NCI-H2196 treated with DMSO at 0.1 percent for 48 hours (cell line): ENCODE data around the gene MSRB3.
"Not testable (repeated sequence)": the region's sequence is repeated elsewhere in the genome, so short reads cannot be mapped to it uniquely, and the experiment has no call there.

ENCODE experiments used
- DNase-seq: peaks from one replicate; lab custom pipeline; 2025; ENCODE audit not compliant: unreplicated experiment; lab: John Stamatoyannopoulos, UW

Gene MSRB3

DNA sequence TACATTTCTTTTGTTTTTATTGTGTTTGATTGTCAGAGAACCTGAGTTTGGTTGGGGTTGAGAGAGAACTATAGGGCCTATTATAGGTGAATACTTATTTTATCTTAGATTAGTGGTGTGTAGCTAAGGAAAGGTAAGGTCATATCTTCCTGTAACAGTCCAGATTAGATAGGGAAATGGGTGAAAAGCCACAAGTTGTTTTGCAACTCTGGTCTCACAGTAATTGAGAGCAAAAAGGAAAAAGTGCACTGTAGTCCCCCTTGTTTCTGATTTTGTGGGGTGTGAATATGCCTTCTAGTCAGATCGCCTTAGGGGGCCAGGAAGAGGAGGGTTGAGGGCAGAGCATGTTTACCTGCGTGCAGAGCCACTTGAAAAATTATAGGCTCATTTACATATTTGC, 8.9 kb downstream of the MSRB3 start:
- no peak for DNase-seq

DNA sequence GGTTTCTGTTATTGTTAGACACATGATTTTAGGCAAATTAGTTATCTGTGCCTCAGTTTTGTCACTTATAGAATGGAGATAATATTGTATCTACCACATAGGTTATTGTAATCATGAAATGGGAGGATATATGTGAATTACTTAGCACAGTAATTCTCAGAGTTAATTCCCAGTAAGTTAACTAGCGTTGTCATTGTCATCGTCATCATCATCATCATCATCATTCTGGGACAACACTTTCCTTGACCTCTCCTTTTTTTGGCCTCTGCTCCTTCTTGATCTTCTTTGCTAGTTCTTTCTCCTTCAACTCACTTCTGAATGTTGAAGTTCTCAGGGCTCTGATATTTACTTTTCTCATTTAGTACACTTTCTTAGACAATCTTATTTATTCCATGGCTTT, 13.8 kb downstream of the MSRB3 start:
- no peak for DNase-seq

DNA sequence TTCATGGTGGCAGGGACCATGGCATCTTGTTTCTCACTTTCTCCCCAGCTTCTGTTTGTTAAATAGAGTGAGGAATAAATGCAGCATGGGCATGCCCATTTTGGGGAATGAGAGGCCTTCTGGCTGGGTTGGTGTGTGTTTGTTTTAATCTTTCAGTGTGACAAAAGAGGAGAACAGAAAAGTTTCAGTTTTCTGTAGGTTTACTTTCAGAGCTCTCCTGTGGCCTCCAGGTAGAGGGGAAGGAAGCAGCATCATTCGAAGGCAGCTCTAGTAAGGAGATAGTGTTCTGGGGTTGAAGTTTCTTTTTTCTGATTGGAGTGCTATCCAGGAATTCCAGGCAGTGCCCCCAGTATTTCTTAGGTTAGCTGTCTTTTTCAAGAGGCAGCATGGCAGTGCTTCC, 15.3 kb downstream of the MSRB3 start:
- no peak for DNase-seq

DNA sequence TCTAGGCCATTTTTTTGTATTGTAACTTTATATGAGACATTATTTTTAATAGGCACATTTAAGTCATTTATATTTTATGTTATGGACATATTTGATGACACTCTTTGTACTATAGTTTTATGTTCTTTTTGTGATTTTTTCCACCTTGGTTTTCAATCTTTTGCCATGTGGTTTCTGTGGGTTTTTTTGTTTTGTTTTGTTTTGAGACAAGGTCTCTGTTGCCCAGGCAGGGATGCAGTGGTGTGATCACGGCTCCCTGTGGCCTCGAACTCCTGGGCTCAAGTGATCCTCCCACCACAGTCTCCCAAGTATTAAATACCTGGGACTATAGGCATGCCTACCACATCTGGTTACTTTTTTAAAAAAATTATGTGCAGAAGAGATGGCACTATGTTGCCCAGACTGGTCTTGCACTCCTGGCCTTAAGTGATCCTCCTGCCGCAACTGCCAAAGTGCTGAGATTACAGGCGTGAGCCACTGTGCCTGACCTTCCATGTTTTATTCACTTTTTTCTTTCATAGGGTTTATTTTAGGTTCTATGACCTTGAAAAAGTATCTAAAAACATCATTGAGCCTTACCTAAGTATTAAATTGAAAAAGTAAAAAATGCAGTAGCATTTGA, 16.3 kb downstream of the MSRB3 start:
- no peak for DNase-seq

DNA sequence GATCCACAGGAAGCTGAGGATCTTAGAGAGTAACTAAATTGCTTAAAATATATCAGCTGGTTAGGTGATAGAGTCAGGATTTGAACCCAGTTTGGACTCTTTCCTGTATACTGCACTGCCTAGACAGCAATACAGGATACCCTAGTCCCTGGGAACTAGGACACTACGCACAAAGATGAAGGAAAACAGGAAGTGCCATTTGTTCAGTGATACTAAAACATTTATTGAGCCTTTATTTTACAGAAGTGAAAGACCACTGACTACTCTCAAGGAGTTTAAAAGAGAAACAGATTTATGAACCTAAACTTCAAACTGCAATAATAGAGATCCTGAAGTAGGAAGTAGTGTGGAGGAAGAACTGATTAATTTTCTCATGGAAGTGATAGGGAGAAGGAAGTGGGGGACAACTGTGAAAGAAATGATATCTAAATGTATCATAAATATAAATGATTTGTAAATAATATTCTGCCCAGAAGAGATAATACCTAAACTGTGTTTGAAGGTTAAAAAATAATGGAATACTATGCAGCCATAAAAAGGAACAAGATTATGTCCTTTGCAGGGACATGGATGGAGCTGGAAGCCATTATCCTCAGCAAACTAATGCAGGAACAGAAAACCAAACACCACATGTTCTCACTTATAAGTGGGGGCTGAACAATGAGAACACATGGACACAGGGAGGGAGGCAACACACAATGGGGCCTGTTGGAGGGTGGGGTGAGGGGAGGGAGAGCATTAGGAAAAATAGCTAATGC, 18.2 kb downstream of the MSRB3 start:
- no peak for DNase-seq

DNA sequence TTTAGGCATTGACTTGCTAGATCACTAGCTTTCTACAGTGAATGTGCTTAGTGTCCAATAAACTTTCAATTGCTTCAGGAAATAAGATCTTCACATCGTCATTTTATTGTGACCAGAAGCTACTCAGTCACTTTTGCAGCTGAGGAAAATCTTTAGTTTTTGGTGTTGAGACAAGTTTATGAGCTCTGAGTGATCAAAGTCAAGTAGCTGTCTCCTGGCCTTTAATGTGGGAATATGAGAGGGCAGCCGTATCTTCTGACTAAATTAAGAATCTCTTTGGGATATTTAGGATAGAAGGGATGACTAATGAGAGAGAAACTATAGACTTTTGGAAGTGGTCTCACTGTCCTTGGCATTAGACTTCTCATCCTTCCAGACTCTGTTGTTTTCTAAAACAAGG, 21.6 kb downstream of the MSRB3 start:
- no peak for DNase-seq

DNA sequence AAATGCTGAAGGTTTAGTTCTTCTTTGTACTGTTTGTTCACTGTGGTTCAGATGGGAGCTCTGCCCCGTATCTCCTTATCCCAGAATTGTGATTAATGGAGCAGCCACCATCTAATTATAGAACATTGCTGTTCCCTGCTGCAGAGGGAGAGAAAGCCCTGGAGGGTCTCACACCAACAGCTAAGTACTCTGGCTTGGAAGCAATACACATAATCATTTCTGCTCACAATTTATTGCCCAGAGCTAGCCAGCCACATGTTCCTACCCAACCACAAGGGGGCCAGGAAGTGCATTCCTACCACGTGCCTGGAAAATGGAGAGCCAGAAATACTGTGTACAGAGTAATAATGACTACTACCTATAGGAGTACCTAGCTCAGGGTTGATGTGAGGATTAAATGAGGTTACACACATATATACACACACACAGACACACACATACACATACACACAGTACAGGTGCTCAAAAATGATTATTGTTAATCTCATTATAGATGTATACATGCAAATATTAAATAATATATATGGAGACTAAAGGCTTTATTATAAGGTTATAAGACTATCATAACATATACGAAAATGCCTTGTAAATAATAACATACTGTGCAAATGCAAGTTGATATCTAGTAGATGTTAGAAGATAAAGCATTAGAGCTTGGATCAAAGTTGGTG, 22.3 kb downstream of the MSRB3 start:
- DNase-seq = no peak

DNA sequence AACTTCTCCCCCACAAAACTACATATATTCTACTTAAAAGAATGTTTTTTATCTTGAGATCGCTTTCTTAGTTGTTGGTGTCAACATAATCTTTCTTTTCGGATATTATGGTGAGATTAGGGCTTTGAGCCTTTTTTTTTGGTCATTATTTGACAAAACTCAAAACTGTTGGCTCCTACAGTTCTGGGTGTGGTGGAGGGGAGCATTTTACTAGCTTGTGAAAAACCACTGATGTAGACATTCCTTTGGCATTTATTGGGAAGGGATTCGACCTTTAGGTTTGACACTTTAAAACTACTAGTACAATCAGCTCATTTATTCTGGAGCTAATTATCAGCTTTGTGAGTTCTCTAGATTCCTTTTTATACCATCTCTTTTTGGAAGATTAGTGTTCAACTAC, 24.4 kb downstream of the MSRB3 start:
- no peak for DNase-seq

DNA sequence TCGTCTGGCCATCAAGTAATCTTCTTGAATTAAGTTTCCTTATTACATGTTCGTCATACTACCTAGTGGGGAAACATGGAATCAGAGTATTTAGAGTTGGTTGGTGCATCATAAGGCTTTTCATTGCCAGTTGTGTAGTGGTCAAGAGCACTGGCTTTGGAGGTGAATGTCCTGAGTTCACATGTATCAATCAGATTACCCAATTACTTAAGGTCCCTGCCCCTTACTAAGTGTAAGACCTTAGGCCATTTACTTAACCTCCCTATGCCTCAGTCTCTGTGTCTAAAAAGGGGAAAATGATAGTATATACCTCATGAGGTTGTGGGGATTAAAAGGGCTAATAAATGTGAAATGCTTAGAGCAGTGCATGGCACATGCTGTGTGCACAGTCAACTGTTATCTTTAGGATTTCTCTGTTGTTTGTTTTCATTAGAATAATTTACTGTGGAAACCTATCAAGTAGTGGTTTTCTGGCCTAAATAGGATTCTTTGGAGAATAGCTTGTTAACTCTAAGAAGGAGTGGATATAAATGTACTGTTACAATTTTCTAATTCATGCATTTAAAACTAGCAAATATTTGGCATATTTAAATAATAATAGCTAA, 27.0 kb downstream of the MSRB3 start:
- DNase-seq = no peak

DNA sequence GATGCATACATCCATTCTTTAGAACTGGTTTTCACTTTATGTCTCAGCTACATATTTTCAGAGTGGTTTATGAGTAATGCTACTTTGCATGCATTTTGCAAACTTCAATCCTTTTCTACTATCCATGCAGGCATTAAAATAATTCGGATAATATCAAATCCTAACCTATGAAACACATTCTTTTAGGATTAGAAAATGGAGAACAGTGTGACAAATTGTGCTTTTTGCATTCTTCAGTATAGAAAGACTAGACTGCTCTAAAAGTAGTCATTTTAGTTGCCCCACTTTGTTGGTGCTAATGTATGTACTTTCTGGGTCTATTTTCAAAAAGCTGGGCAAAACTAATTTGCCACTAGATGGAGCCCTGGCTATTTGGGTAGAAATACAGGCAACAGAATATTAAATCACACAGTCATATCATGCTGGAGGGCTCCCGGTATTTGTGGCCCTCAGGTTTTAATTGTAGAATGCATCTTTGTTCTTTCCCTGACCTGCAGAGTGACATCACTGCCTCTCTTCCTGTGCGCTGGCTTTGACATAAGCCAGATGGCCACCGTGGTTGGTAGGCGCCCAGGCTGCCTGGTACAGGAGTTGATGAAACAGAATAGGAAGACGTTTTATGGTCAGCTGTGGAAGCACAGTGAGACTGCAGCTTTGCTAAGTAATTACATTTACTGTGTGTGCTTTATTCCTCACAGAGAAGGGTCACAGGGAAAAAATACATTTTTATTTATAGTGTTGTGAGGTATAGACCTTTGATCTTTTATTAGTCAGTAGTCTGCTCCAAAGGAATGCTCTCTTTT, 28.1 kb downstream of the MSRB3 start:
- no peak for DNase-seq

DNA sequence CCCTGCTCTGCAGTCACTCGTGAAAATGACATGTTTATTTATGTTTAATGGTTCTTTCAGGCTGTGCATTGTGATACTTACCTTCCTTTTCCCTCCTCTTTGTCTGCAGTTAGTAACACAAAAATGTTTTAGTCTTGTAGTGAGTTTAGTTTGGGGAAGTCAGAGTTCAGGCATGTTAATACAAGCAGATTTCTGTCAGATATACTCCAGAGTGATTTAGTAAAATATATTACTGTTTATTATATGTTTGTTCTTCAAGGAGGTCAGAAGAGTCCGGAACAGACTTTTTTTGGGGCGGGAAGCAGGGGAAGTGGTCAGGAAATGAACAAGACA, 28.7 kb downstream of the MSRB3 start:
- no peak for DNase-seq

DNA sequence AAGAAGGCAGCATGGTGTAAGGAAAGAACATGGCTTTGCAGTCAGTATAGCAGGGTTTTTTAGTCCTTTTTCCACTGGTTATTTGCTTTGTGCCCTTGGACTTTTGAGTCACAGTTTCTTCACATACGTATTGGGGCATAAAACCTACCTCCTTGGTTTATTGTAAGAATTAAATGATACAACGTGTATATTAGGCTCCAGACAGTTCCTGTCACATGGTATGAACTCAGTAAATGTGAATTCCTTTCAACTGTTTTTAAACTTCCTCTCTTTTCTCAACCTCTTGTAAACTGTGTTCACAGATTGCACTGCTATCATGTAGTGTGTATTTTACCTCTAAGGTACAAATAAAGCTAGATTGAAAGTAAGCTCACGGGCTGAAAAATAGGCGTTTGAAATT, 29.5 kb downstream of the MSRB3 start:
- no peak for DNase-seq

DNA sequence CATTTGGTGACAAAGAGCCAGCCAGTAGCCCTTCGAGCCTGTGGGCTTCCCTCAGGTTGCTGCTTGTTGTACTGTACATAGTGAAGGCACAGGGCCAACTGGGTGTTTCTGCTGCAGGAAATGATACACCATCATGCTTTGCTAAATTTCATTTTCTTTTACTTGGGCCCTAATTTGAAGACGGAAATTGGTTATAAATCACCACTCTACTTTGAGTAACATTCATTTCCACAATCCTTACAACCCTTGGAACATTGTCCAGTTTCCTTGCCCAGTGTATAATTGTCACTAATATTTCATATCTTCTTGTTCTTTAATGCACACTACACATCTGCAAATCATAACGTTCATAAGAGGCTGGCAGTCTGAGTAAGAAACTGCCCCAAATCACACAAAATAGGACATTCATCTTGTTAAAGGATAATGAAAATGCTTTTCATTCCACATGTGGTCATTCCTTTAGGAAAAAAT, 30.2 kb downstream of the MSRB3 start:
- no peak for DNase-seq

DNA sequence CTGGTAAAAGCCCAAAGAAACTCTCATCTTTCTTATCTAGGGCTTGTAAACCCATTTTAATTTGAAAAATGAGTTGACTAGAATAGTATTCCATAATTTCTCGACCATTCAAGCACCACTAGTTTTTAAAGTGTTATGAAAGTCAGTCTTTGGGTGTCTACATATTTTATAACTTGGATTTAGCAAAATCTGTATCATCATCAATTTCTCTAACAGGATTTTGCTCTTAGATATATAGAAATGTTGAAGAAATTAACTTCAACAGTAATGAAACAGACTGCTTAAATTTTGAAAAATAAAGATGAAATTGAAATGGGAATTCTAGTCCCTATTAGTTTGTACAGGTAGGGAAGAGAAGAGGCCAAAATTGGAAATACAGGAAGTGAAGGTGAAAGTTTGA, 32.8 kb downstream of the MSRB3 start:
- DNase-seq = no peak

DNA sequence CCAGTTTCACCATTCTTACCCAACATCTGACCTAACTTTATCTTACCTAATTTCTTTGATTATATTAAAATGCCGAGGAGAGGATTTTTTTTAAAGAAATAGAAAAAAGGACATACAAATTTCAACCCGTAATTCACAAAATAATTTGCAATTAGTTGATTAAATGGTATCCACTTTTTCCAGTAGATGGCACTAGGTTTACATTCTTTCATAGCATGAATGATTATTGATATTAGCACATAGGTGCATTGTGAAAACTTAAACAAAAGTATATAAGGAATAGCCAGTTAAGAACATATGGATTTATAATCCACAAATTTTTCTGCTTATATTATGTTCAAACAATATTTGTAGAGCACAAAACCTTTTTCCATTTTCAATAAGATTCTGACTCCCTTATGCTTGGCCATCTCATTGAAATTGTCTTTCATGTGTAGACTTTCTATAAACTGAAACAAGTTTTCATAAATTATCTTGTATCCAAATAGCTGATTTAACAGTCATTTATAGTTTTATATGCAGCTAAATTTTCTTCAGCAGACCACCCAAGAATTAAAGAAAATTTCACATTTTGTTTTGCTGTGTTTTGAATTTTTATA, 35.3 kb downstream of the MSRB3 start:
- no peak for DNase-seq

DNA sequence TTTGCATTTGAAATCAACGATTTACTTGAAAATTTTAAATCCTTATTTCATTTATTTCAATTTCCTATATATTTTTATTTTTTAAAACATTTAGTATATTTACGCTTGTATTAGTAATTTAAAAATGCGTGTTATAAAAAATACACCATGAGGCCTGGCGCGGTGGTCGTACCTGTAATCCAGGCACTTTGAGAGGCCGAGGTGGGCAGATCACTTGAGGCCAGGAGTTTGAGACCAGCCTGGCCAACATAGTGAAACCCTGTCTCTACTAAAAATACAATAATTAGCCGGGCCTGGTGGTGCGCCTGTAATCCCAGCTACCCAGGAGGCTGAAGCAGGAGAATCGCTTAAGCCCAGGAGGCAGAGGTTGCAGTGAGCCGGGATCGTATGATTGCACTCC, 36.8 kb downstream of the MSRB3 start:
- not testable (repeated sequence) for DNase-seq

DNA sequence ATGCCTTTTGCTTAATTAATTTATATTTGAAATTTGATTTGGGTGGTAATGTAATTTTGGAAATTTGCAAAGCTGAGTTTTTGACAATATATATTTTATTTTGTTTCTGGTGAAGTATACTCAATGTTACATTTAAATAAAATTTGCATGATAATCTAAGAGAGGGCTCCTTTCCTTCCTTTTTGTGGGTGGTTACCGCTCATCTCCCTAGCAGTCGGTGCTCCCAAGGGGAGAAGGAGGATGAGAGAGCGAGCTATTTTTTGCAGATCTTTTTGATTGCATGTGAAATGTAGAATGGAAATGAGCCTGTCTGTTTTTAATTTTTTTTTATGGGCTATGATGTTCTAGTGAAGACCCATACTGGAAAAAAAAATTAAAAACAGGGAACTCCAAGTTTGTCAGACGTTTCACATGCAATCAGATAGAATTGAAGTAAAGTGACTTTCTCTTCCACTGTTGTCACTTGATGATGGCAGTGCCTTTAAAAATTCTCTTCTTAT, 39.8 kb downstream of the MSRB3 start:
- DNase-seq = no peak

DNA sequence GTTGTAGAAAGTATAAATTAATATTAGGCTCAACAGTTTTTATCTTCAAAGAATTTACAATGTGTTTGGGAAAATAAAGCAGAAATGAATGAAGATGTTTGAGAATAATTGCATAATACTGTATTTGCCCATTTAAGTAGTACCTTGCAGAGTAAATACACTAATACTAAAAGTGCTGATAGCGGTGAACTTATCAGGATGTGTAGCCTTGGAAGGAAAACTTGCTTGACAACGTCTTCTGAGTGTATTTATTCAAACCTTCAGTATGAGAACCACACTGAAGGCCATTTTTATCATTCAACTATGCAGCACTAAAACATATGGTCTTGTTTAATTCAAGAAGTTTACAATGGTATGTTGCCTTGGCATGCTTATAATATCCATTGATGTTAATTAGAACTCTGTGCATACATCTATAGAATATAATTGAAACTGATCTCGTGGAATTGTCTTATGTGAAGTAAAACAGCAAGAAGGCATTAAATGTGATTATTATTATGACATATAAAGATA, 41.3 kb downstream of the MSRB3 start:
- DNase-seq = no peak

DNA sequence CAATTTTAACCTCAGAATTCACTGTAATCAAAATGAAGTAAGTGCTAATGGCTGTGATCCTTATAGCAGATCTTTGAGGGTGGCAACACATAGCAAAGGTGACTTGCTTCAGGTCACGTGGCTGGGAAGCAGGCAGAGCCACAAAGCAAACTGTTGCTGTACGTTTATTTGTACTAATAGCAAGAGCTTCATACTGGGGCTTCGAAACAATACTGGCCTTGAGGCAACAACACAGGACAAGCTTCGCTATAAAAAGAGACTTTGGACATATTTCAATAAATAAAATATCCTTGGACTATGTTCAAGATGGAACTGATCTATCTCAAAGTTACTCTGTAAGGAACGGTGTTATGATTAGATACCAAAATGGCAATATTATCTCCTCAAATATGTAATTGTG, 44.6 kb downstream of the MSRB3 start:
- no peak for DNase-seq

DNA sequence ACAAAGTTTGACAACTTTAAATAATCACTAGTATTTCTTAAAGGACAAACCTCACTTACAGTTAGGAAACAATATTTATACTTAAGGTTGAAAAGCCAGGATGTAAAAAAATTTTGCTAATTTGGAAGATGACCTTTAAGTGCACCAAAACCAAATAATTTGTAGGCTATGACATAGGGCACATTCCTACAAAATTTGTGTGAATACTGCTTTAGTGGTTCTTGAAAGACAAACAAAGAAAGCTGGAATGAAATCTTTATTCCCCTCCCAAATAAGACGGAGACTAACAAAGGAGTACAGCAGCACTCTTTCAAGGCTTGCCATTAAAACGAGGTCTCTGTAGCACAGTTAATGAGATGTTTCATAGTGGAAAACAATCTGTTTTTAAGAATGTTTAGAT, 45.6 kb downstream of the MSRB3 start:
- no peak for DNase-seq
